H1 (cell line): ENCODE measurements around the gene LIN54.

Experiments used
- CTBP2 ChIP-seq: IDR thresholded peaks from 2 replicates; pipeline ENCODE4 v1.7.0; 2011; ENCODE audit warnings: borderline replicate concordance, mild to moderate bottlenecking, moderate library complexity, mixed read lengths, low read length; ENCODE audit not compliant: insufficient read depth, insufficient read length
- GTF2F1 ChIP-seq: IDR thresholded peaks from 2 replicates; pipeline ENCODE4 v1.6.1; 2012; ENCODE audit warnings: low read depth, low read length, improper control_type of control experiment, borderline replicate concordance
- POLR2AphosphoS5 ChIP-seq: IDR thresholded peaks from 2 replicates; pipeline ENCODE4 v1.6.1; 2011; ENCODE audit warnings: low read depth, low read length
- TF ChIP-seq, protein P1 (sequence below), 3 experiments: IDR thresholded peaks; 1 replicate in 2 of 3; 2 replicates in 1 of 3; pipeline versions ENCODE4 v1.5.1 to v1.6.1; 2011; ENCODE audit warnings: low read length in 3 of 3, mild to moderate bottlenecking in 3 of 3, inconsistent platforms in 2 of 3, low read depth in 1 of 3, moderate library complexity in 1 of 3; ENCODE audit not compliant: insufficient read depth in 1 of 3; ENCODE audit errors: control extremely low read depth in 1 of 3

DNA sequence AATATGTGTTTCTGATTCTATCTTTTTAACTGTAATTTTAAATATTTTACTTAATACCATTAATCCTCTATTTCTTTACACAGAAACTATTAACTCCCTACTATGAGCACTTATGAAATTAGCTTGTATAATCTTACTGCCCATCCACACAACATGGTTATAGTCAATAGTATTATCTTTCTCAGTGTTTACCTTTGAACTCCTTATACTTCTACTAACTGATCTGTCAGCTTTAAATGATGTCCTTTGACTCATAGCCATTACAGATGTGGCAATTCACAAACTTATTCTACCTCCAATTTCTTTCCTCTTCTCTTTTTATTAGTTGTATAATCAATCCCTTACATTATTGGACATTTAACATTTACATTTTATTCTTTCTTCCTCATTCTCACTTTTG is 125.2 kb downstream of the LIN54 start:
- TF ChIP-seq CTBP2 (no peak), POLR2AphosphoS5 (no peak), GTF2F1 (no peak)
- TF ChIP-seq, protein P1, sequence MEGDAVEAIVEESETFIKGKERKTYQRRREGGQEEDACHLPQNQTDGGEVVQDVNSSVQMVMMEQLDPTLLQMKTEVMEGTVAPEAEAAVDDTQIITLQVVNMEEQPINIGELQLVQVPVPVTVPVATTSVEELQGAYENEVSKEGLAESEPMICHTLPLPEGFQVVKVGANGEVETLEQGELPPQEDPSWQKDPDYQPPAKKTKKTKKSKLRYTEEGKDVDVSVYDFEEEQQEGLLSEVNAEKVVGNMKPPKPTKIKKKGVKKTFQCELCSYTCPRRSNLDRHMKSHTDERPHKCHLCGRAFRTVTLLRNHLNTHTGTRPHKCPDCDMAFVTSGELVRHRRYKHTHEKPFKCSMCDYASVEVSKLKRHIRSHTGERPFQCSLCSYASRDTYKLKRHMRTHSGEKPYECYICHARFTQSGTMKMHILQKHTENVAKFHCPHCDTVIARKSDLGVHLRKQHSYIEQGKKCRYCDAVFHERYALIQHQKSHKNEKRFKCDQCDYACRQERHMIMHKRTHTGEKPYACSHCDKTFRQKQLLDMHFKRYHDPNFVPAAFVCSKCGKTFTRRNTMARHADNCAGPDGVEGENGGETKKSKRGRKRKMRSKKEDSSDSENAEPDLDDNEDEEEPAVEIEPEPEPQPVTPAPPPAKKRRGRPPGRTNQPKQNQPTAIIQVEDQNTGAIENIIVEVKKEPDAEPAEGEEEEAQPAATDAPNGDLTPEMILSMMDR (IDR thresholded peaks at IDR 0.05; ENCODE audit: control extremely low read depth in 1 of 3, insufficient read depth in 1 of 3, low read depth in 1 of 3, low read length in 3 of 3) = no peak
